HepG2 (cell line): ENCODE data around the gene COQ10B. TPM values are rescaled to one million over a fixed set of nuclear protein-coding genes. Genes with fewer than 3 reads are reported as not detected.

Experiments used
- ARID5B ChIP-seq: IDR thresholded peaks from 2 replicates; pipeline ENCODE4 v1.4.0; 2020; ENCODE audit warnings: mild to moderate bottlenecking, missing genetic modification reagents
- EEA1 ChIP-seq: sonication (generic); formaldehyde crosslinking; IDR thresholded peaks from 2 replicates; pipeline ENCODE4 v1.5.1; 2020; ENCODE audit warnings: mild to moderate bottlenecking, missing genetic modification reagents, borderline replicate concordance
- EZH2 ChIP-seq: conservative IDR thresholded peaks from 2 replicates; pipeline ENCODE4 v1.6.1; 2012; ENCODE audit warnings: mild to moderate bottlenecking, low read depth, low read length, moderate library complexity
- FOXK2 ChIP-seq: fragments of 450-650 bp; IDR thresholded peaks from 2 replicates; pipeline ENCODE4 v1.6.1; 2016
- GABPA ChIP-seq, 2 experiments: IDR thresholded peaks; 2 replicates each; pipeline ENCODE4 v1.6.1; 2011 to 2016; ENCODE audit warnings: low read depth in 2 of 2, low read length in 1 of 2, missing biosample characterization in 1 of 2, missing genetic modification characterization in 1 of 2
- HOXA7 ChIP-seq: sonication (generic); formaldehyde crosslinking; IDR thresholded peaks from 2 replicates; pipeline ENCODE4 v1.8.1; 2022; ENCODE audit warnings: mild to moderate bottlenecking, missing genetic modification reagents, moderate library complexity
- KDM4B ChIP-seq: sonication (generic); formaldehyde crosslinking; IDR thresholded peaks from 2 replicates; pipeline ENCODE4 v1.4.0; 2020; ENCODE audit warnings: missing genetic modification reagents
- KLF15 ChIP-seq: sonication (generic); formaldehyde crosslinking; IDR thresholded peaks from 2 replicates; pipeline ENCODE4 v1.8.1; 2023; ENCODE audit warnings: borderline replicate concordance, mild to moderate bottlenecking, inconsistent platforms, missing genetic modification reagents, mixed read lengths
- MLX ChIP-seq: IDR thresholded peaks from 2 replicates; pipeline ENCODE4 v1.6.1; 2016
- MTA1 ChIP-seq: sonication (generic); formaldehyde crosslinking; IDR thresholded peaks from 2 replicates; pipeline ENCODE4 v1.4.0; 2020; ENCODE audit warnings: missing genetic modification reagents, mild to moderate bottlenecking, borderline replicate concordance
- MXI1 ChIP-seq: IDR thresholded peaks from 3 replicates; pipeline ENCODE4 v1.6.1; 2012; ENCODE audit warnings: low read depth, low read length, inconsistent platforms, borderline replicate concordance
- NCOR1 ChIP-seq: fragments of 200-600 bp; sonication (generic); IDR thresholded peaks from 2 replicates; pipeline ENCODE4 v1.7.0; 2017; ENCODE audit warnings: antibody characterized with exemption, low read length, borderline replicate concordance
- POGZ ChIP-seq: sonication (generic); formaldehyde crosslinking; IDR thresholded peaks from 2 replicates; pipeline ENCODE4 v1.4.0; 2020; ENCODE audit warnings: mild to moderate bottlenecking, missing genetic modification reagents
- PRPF4 ChIP-seq: fragments of 200-400 bp; formaldehyde crosslinking; IDR thresholded peaks from 2 replicates; pipeline ENCODE4 v1.6.1; 2016; ENCODE audit warnings: low read length, low read depth; ENCODE audit not compliant: poor library complexity, severe bottlenecking
- SIX1 ChIP-seq: sonication (generic); formaldehyde crosslinking; IDR thresholded peaks from 2 replicates; pipeline ENCODE4 v1.4.0; 2020; ENCODE audit warnings: missing genetic modification reagents, borderline replicate concordance
- TBL1XR1 ChIP-seq: fragments of 150-350 bp; IDR thresholded peaks from 2 replicates; pipeline ENCODE4 v1.6.1; 2014; ENCODE audit warnings: borderline replicate concordance, low read length; ENCODE audit not compliant: partially characterized antibody
- TERF1 ChIP-seq: sonication (generic); formaldehyde crosslinking; IDR thresholded peaks from 2 replicates; pipeline ENCODE4 v1.8.0; 2022; ENCODE audit warnings: mild to moderate bottlenecking, missing genetic modification reagents, moderate library complexity
- ZNF317 ChIP-seq: sonication (generic); formaldehyde crosslinking; IDR thresholded peaks from 2 replicates; pipeline ENCODE4 v1.5.0; 2020; ENCODE audit warnings: mild to moderate bottlenecking, missing genetic modification reagents
- ZNF484 ChIP-seq: sonication (generic); formaldehyde crosslinking; IDR thresholded peaks from 2 replicates; pipeline ENCODE4 v1.5.1; 2020; ENCODE audit warnings: mild to moderate bottlenecking, low read depth, missing genetic modification reagents, borderline replicate concordance
- ZNF777 ChIP-seq: sonication (generic); formaldehyde crosslinking; IDR thresholded peaks from 2 replicates; pipeline ENCODE4 v1.4.0; 2020; ENCODE audit warnings: missing genetic modification reagents
- ZNF816 ChIP-seq: sonication (generic); formaldehyde crosslinking; IDR thresholded peaks from 2 replicates; pipeline ENCODE4 v1.8.0; 2022; ENCODE audit warnings: missing genetic modification reagents, mild to moderate bottlenecking, borderline replicate concordance
- polyA plus RNA-seq, 8 experiments: library from polyadenylated mRNA; depleted of rRNA in 3 of 8; stranded (reverse) in 7 of 8; unstranded in 1 of 8; fragments of >200 nt; fragmentation: Illumina TruSeq in 4 of 8; extraction: Trizol in 4 of 8; gene quantifications; 2 replicates each; pipeline versions ENCODE4 v1.2.1 to v1.2.3, GENCODE V29; 2011 to 2016; ENCODE audit warnings: low read depth in 4 of 8, missing spikeins in 1 of 8, mixed read lengths in 1 of 8; ENCODE audit not compliant: insufficient read depth in 1 of 8
- total RNA-seq, 5 experiments: library from RNA; depleted of rRNA; stranded (reverse); fragments of >200 nt; fragmentation: Illumina TruSeq; extraction: Trizol; gene quantifications; 2 replicates each; pipeline ENCODE4 v1.2.3, GENCODE V29; 2016; ENCODE audit warnings: low read depth in 1 of 5
- TF ChIP-seq, protein P1 (sequence below): sonication (generic); formaldehyde crosslinking; conservative IDR thresholded peaks from 2 replicates; pipeline ENCODE4 v1.4.0; 2020; ENCODE audit warnings: missing genetic modification reagents
- TF ChIP-seq, protein P2 (sequence below): sonication (generic); formaldehyde crosslinking; IDR thresholded peaks from 2 replicates; pipeline ENCODE4 v1.4.0; 2020; ENCODE audit warnings: missing genetic modification reagents

The COQ10B gene
- total and polyA plus RNA-seq, 2 of the 13 experiments (the other 11 are each of a cell fraction or from before 2014, with no cell fraction given) = 4.6 to 34.9 TPM

DNA sequence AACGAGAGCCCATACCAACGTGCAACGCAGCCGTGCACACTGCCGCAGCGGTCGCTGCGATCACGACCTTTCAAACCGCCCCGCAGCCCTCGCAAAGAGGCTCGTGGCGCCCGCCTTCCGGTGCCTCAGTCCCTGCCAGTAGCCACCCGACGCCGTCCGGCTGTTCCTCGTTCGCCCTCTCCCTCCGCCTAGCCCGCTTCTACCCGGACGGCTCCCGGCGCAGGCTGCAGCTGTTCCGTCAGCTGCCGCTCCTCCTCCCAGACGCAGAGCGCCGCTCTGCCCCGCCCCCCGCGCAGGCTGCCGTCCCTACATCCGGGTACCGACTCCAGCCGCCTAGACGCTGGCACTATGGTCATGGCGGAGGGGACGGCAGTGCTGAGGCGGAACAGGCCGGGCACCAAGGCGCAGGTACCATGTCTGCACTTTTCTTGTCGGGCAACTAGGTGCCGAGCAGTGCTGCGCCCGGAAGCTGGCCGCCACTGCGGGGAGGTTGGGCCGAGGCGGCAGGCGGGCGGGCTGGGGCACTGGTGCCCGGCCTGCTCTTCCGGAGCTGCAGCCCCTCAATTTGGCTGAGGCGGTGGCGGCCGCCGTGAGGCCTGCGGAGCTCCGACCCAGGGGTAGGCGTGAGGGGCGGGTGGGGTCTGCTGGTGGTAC is 62.5 kb downstream of the COQ10B start, which contains the start of gene MOB4 (continued):
- TF ChIP-seq, protein P1, sequence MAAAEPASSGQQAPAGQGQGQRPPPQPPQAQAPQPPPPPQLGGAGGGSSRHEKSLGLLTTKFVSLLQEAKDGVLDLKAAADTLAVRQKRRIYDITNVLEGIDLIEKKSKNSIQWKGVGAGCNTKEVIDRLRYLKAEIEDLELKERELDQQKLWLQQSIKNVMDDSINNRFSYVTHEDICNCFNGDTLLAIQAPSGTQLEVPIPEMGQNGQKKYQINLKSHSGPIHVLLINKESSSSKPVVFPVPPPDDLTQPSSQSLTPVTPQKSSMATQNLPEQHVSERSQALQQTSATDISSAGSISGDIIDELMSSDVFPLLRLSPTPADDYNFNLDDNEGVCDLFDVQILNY (CRISPR knock-in tag) = peak; percentile 90
- TF ChIP-seq ARID5B (CRISPR knock-in tag) (peak; percentile 79; the same call in 1 of the 2 replicates), ZNF484 (CRISPR knock-in tag) (no peak), FOXK2 (peak; percentile 15; the same call in 1 of the 2 replicates), ZNF317 (peak; percentile 90), GABPA (IDR thresholded peaks at IDR 0.05; ENCODE audit: low read depth, low read length) (peak; percentile 66), GABPA (CRISPR knock-in tag; IDR thresholded peaks at IDR 0.05; ENCODE audit: low read depth) (peak; percentile 87), SIX1 (peak; percentile 43; the same call in 1 of the 2 replicates), EZH2 (no peak), HOXA7 (CRISPR knock-in tag) (peak; percentile 93), MLX (CRISPR knock-in tag) (peak; percentile 84; the same call in 1 of the 2 replicates), PRPF4 (peak; percentile 15), NCOR1 (peak; percentile 63; the same call in 1 of the 2 replicates), ZNF816 (CRISPR knock-in tag) (peak; percentile 97), EEA1 (CRISPR knock-in tag) (peak; percentile 87), POGZ (CRISPR knock-in tag) (peak; percentile 99), MXI1 (peak; percentile 95; the same call in 2 of the 3 replicates), MTA1 (peak; percentile 98), TERF1 (CRISPR knock-in tag) (peak; percentile 85; the same call in 1 of the 2 replicates), TBL1XR1 (peak; percentile 81), ZNF777 (peak; percentile 95), KDM4B (peak; percentile 99), KLF15 (CRISPR knock-in tag) (peak; percentile 83)
- TF ChIP-seq, protein P2, sequence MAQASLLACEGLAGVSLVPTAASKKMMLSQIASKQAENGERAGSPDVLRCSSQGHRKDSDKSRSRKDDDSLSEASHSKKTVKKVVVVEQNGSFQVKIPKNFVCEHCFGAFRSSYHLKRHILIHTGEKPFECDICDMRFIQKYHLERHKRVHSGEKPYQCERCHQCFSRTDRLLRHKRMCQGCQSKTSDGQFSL (CRISPR knock-in tag) = no peak; the same call in 1 of the 2 replicates
